Endothelial cell (in vitro differentiated cells): Measurements from ENCODE around the gene SMARCC1. TPM values are rescaled to one million over a fixed set of nuclear protein-coding genes. Genes with fewer than 3 reads are reported as not detected.

ENCODE experiments used
- DNase-seq: peaks from one replicate; pipeline ENCODE4 v3.0.0; 2021; ENCODE audit warnings: low spot score
- H3K27ac Mint-ChIP-seq: one replicate; pipeline ENCODE4 v1.8.0; 2021; ENCODE audit warnings: mixed read lengths, inconsistent platforms; ENCODE audit not compliant: unreplicated experiment
- H3K27me3 Mint-ChIP-seq: one replicate; pipeline ENCODE4 v1.8.0; 2021; ENCODE audit warnings: mild to moderate bottlenecking, moderate library complexity, mixed read lengths, inconsistent platforms; ENCODE audit not compliant: unreplicated experiment
- H3K36me3 Mint-ChIP-seq: one replicate; pipeline ENCODE4 v1.8.0; 2021; ENCODE audit warnings: mild to moderate bottlenecking, low read depth, mixed read lengths, inconsistent platforms; ENCODE audit not compliant: unreplicated experiment
- H3K4me1 Mint-ChIP-seq: one replicate; pipeline ENCODE4 v1.8.0; 2021; ENCODE audit warnings: mild to moderate bottlenecking, mixed read lengths, inconsistent platforms; ENCODE audit not compliant: unreplicated experiment
- H3K4me3 Mint-ChIP-seq: one replicate; pipeline ENCODE4 v1.8.0; 2021; ENCODE audit warnings: mild to moderate bottlenecking, mixed read lengths, inconsistent platforms; ENCODE audit not compliant: unreplicated experiment
- H3K9me3 Mint-ChIP-seq: one replicate; pipeline ENCODE4 v1.8.0; 2021; ENCODE audit warnings: mixed read lengths, inconsistent platforms; ENCODE audit not compliant: unreplicated experiment
- total RNA-seq: library from RNA; stranded (reverse); fragmentation: NEBNext Ultra II Directional; extraction: Animal tissue kit (Norgen Biotek cat#: 25700); gene quantifications from one replicate; pipeline ENCODE4 v1.2.1, GENCODE V29; 2021; ENCODE audit not compliant: unreplicated experiment
- TF ChIP-seq, protein P1 (sequence below): fragments of 200-600 bp; sonication (generic); IDR thresholded peaks from one replicate; pipeline ENCODE4 v1.5.0; 2021; ENCODE audit warnings: antibody characterized with exemption; ENCODE audit not compliant: unreplicated experiment

SMARCC1 gene
- total RNA-seq, 1 donor from 2014 or later, result 138 TPM

DNA sequence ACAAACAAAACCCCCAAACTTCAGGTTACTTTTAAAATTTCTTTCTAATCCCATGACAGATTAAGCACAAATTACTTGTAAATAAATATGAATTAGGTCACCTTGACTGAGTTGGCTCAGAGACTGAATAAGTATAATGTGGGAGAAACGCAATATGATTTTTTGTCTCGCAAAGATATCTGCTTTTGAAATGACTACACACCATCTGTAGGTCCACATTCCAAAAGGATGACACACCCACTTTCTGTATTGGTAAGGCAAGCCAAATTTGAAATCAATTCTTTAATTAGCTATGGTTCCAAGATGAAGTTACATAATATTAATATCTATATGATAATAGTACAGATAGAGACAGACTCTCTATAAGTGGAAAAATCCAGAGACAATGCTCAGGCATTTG is 136.1 kb downstream of the SMARCC1 start:
- H3K4me3 Mint-ChIP-seq, result no peak overlapping the region
- no peaks in the 10 kb centered on the region for H3K4me1 Mint-ChIP-seq
- peaks cover 13% of the 10 kb centered on the region for H3K36me3 Mint-ChIP-seq
- H3K27ac Mint-ChIP-seq, result no peak overlapping the region
- no peak for DNase-seq
- TF ChIP-seq, protein P1, sequence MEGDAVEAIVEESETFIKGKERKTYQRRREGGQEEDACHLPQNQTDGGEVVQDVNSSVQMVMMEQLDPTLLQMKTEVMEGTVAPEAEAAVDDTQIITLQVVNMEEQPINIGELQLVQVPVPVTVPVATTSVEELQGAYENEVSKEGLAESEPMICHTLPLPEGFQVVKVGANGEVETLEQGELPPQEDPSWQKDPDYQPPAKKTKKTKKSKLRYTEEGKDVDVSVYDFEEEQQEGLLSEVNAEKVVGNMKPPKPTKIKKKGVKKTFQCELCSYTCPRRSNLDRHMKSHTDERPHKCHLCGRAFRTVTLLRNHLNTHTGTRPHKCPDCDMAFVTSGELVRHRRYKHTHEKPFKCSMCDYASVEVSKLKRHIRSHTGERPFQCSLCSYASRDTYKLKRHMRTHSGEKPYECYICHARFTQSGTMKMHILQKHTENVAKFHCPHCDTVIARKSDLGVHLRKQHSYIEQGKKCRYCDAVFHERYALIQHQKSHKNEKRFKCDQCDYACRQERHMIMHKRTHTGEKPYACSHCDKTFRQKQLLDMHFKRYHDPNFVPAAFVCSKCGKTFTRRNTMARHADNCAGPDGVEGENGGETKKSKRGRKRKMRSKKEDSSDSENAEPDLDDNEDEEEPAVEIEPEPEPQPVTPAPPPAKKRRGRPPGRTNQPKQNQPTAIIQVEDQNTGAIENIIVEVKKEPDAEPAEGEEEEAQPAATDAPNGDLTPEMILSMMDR, result no peak
- H3K27me3 Mint-ChIP-seq, result no peaks in the 10 kb centered on the region
- H3K9me3 Mint-ChIP-seq, result no peaks in the 10 kb centered on the region

DNA sequence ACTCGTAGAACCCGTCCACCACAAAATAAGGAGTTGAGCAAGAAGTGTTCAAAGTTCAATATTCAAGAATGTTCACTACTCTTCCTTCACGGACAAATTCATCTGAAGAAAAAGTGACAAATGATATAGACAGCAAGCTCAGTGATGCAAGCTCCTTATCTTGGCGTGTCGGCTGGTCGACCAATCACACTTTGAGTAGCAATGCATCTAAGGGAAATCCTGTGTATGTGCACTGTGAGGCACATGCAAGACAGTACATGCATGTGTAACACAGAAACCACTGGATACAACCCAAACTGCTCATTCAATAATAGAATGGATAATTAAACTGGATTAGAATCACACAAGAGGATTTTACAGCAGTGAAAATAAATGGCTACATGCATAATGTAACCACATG is 138.6 kb downstream of the SMARCC1 start:
- Mint-ChIP-seq H3K36me3 (peaks cover 13% of the 10 kb centered on the region), H3K27me3 (no peaks in the 10 kb centered on the region), H3K4me3 (no peak overlapping the region), H3K4me1 (no peaks in the 10 kb centered on the region), H3K9me3 (no peaks in the 10 kb centered on the region), H3K27ac (no peak overlapping the region)
- TF ChIP-seq, protein P1, result no peak
- DNase-seq, result no peak

DNA sequence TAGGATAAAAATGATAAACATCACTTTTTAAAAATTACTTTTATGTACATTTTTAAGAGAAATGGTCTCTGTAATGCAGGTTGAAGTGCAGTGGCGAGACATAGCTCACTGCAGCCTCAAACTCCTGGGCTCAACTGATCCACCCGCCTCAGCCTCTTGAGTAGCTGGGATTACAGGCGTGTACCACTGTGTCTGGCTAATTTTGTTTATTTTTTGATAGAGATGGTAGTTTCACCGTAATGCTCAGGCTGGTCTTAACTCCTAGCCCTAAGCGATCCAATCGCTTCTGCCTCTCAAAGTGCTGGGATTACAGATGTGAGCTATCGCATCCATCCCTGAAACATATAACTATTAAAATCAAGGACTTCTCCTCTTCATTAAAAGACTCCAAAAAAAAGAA is 140.0 kb downstream of the SMARCC1 start:
- Mint-ChIP-seq H3K36me3 (peaks cover 17% of the 10 kb centered on the region), H3K9me3 (no peaks in the 10 kb centered on the region), H3K27me3 (no peaks in the 10 kb centered on the region), H3K4me1 (no peaks in the 10 kb centered on the region), H3K4me3 (no peak overlapping the region), H3K27ac (no peak overlapping the region)
- TF ChIP-seq, protein P1, result no peak
- DNase-seq, result no peak

DNA sequence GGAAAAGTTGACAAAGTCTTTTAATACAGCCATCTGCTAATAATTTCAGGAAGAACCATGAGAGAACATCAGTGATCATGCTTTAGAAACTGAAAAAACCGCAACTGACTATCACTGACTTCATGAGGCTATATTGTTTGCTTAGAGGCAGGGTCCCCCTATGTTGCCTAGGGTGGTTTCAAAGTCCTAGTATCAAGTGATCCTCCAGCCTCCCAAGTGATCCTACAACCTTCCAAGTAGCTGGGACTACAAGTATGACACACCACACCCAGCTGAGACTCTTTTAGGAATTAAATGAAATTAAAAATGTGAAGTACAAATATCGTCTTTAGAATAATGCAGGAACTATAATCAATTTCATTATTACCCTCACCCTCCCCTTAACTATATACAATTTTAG is 144.8 kb downstream of the SMARCC1 start:
- no peak for DNase-seq
- Mint-ChIP-seq H3K4me3 (no peak overlapping the region), H3K36me3 (peaks cover 24% of the 10 kb centered on the region), H3K27me3 (no peaks in the 10 kb centered on the region), H3K9me3 (no peaks in the 10 kb centered on the region), H3K27ac (no peak overlapping the region), H3K4me1 (no peaks in the 10 kb centered on the region)
- TF ChIP-seq, protein P1, result no peak

DNA sequence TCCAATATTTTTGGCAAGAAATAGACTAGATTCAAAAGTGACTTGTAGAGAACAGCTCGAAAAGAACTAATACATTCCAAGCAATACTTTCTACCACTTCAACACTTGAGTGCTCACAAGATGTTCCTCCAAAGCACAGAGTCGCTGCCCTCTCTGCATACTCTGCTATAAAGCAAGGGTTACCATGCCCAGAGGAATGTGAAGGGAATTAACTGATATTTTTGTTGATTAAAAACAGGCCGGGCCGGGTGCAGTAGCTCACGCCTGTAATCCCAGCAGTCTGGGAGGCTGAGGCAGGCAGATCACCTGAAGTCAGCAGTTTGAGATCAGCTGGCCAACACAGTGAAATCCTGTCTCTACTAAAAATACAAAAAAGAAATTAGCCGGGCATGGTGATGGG is 145.5 kb downstream of the SMARCC1 start:
- H3K36me3 Mint-ChIP-seq, result peaks cover 28% of the 10 kb centered on the region
- H3K9me3 Mint-ChIP-seq, result no peaks in the 10 kb centered on the region
- no peak overlapping the region for H3K4me3 Mint-ChIP-seq
- no peak overlapping the region for H3K27ac Mint-ChIP-seq
- no peak for DNase-seq
- TF ChIP-seq, protein P1, result no peak
- no peaks in the 10 kb centered on the region for H3K4me1 Mint-ChIP-seq
- H3K27me3 Mint-ChIP-seq, result no peaks in the 10 kb centered on the region
